A549 (cell line): ENCODE data around the gene CAMK4. TPM values are rescaled to one million over a fixed set of nuclear protein-coding genes. Genes with fewer than 3 reads are reported as not detected.
A peak's percentile ranks its signal among the peaks of the same experiment; 100 is the strongest.

ENCODE experiments used
- ATAC-seq, 2 experiments: fragments of 200-7000 bp in 1 of 2; fragments of >200 bp in 1 of 2; cut with Nextera tagmentation in 1 of 2; cut with Tn5 transposase in 1 of 2; 3 replicates each; pipeline versions ENCODE4 v1.8.0 to v1.9.1; 2018 to 2020; ENCODE audit warnings: mild to moderate bottlenecking in 1 of 2, moderate library complexity in 1 of 2
- CTCF ChIA-PET: fragments of 300-600 bp; sonication (Branson Sonifier 250); formaldehyde crosslinking; extraction: SDS; loops from one replicate; lab custom pipeline; 2021; ENCODE audit warnings: antibody characterized with exemption, inconsistent platforms; lab: Yijun Ruan, JAX
- POLR2A ChIA-PET: fragments of 350-600 bp; formaldehyde crosslinking; extraction: SDS; loops from one replicate; lab custom pipeline; 2021; ENCODE audit warnings: antibody characterized with exemption, inconsistent platforms; lab: Yijun Ruan, JAX
- DNase-seq, 2 experiments: peaks; one replicate each; pipeline versions ENCODE4 v3.0.0 to v3.0.0-alpha.2; 2011 to 2016; ENCODE audit warnings: low read depth in 1 of 2, low spot score in 1 of 2
- FAIRE-seq: peaks from 2 replicates; lab custom pipeline; 2011; peaks lifted over from hg19 to GRCh38; lab: Jason Lieb, UNC
- H3K27ac ChIP-seq, 2 experiments: fragments of >200 bp; sonication (Bioruptor Twin); formaldehyde crosslinking; 3 replicates each; pipeline ENCODE4 v1.5.1; 2016 to 2017
- H3K4me1 ChIP-seq: fragments of >200 bp; sonication (Bioruptor Twin); formaldehyde crosslinking; 3 replicates; pipeline ENCODE4 v1.6.1; 2016
- H3K4me2 ChIP-seq: fragments of >200 bp; sonication (Bioruptor Twin); formaldehyde crosslinking; 3 replicates; pipeline ENCODE4 v1.6.1; 2016
- H3K4me3 ChIP-seq: fragments of >200 bp; sonication (Bioruptor Twin); formaldehyde crosslinking; 3 replicates; pipeline ENCODE4 v1.5.1; 2016
- H3K9me3 ChIP-seq: fragments of >200 bp; sonication (Bioruptor Twin); formaldehyde crosslinking; 3 replicates; pipeline ENCODE4 v1.6.1; 2016
- CEBPB ChIP-seq, 2 experiments: fragments of >200 bp in 1 of 2; sonication (Bioruptor Twin) in 1 of 2; formaldehyde crosslinking in 1 of 2; IDR thresholded peaks; 2 replicates each; pipeline ENCODE4 v1.6.1; 2012 to 2016
- CHD4 ChIP-seq: fragments of 200-600 bp; sonication (generic); IDR thresholded peaks from 2 replicates; pipeline ENCODE4 v1.6.1; 2016; ENCODE audit warnings: antibody characterized with exemption, mild to moderate bottlenecking, borderline replicate concordance
- CTCF ChIP-seq: fragments of >200 bp; sonication (Bioruptor Twin); formaldehyde crosslinking; IDR thresholded peaks from 3 replicates; pipeline ENCODE4 v1.5.1; 2016
- E2F6 ChIP-seq: IDR thresholded peaks from 2 replicates; pipeline ENCODE4 v1.6.1; 2012; ENCODE audit warnings: low read depth, borderline replicate concordance
- ELK1 ChIP-seq: fragments of 150-350 bp; IDR thresholded peaks from 2 replicates; pipeline ENCODE4 v1.6.1; 2014; ENCODE audit warnings: low read depth, mild to moderate bottlenecking, low read length
- FOSL2 ChIP-seq, 2 experiments: fragments of 450-650 bp in 1 of 2; fragments of >200 bp in 1 of 2; sonication (Bioruptor Twin) in 1 of 2; formaldehyde crosslinking; IDR thresholded peaks; 2 replicates each; pipeline versions ENCODE4 v1.5.0 to v1.6.1; 2016 to 2020; ENCODE audit warnings: mild to moderate bottlenecking in 1 of 2, moderate library complexity in 1 of 2
- GATA3 ChIP-seq: IDR thresholded peaks from 2 replicates; pipeline ENCODE4 v1.6.1; 2012; ENCODE audit warnings: borderline replicate concordance
- HDAC2 ChIP-seq: fragments of 200-600 bp; sonication (generic); IDR thresholded peaks from 2 replicates; pipeline ENCODE4 v1.6.1; 2016
- HMGXB4 ChIP-seq: fragments of 250-450 bp; sonication (Bioruptor Pico); IDR thresholded peaks from 2 replicates; pipeline ENCODE4 v1.5.0; 2021; ENCODE audit warnings: mild to moderate bottlenecking, moderate library complexity, borderline replicate concordance
- KDM1A ChIP-seq: fragments of 200-600 bp; sonication (generic); IDR thresholded peaks from 2 replicates; pipeline ENCODE4 v1.6.1; 2016; ENCODE audit warnings: low read depth, mild to moderate bottlenecking
- MAX ChIP-seq: IDR thresholded peaks from 2 replicates; pipeline ENCODE4 v1.6.1; 2012
- RAD21 ChIP-seq, 2 experiments: fragments of >200 bp in 1 of 2; sonication (Bioruptor Twin) in 1 of 2; formaldehyde crosslinking in 1 of 2; IDR thresholded peaks in 1 of 2; conservative IDR thresholded peaks in 1 of 2; 2 replicates in 1 of 2; 3 replicates in 1 of 2; pipeline ENCODE4 v1.6.1; 2012 to 2018; ENCODE audit warnings: inconsistent platforms in 1 of 2
- RFX5 ChIP-seq: fragments of 450-650 bp; IDR thresholded peaks from 2 replicates; pipeline ENCODE4 v1.7.1; 2014; ENCODE audit warnings: antibody characterized with exemption, mild to moderate bottlenecking, moderate library complexity
- RNF2 ChIP-seq: fragments of 200-600 bp; sonication (generic); IDR thresholded peaks from 2 replicates; pipeline ENCODE4 v1.6.1; 2016; ENCODE audit warnings: low read depth, mild to moderate bottlenecking, antibody characterized with exemption, moderate library complexity, borderline replicate concordance
- SMC3 ChIP-seq: fragments of >200 bp; sonication (Bioruptor Twin); formaldehyde crosslinking; IDR thresholded peaks from 3 replicates; pipeline ENCODE4 v1.6.1; 2018; ENCODE audit warnings: inconsistent platforms
- SREBF2 ChIP-seq: fragments of 450-650 bp; IDR thresholded peaks from 2 replicates; pipeline ENCODE4 v1.6.1; 2014; ENCODE audit warnings: mild to moderate bottlenecking, moderate library complexity
- TFCP2L1 ChIP-seq: fragments of 250-450 bp; sonication (Bioruptor Pico); IDR thresholded peaks from 2 replicates; pipeline ENCODE4 v1.5.0; 2021; ENCODE audit warnings: mild to moderate bottlenecking
- USF2 ChIP-seq: fragments of 450-650 bp; IDR thresholded peaks from 2 replicates; pipeline ENCODE4 v1.6.1; 2014; ENCODE audit warnings: antibody characterized with exemption
- ZFP36 ChIP-seq: fragments of 450-650 bp; IDR thresholded peaks from 2 replicates; pipeline ENCODE4 v1.6.1; 2014; ENCODE audit warnings: borderline replicate concordance; ENCODE audit not compliant: partially characterized antibody
- ZNF302 ChIP-seq: fragments of 250-450 bp; sonication (Bioruptor Pico); IDR thresholded peaks from 2 replicates; pipeline ENCODE4 v1.9.0; 2021; ENCODE audit warnings: inconsistent platforms, mild to moderate bottlenecking, moderate library complexity
- WGBS: methylation state at CpG from one replicate; pipeline ENCODE4 v1.1.6; 2017; ENCODE audit errors: missing lambda C conversion rate; 5-methylcytosine and 5-hydroxymethylcytosine counted together
- polyA plus RNA-seq, 4 experiments: library from polyadenylated mRNA; depleted of rRNA in 3 of 4; stranded (reverse); fragments of >200 nt; fragmentation: RNase III in 1 of 4; extraction: RNeasy Plus Mini Kit Qiagen cat#74134 plus additional on column Dnase treatment in 1 of 4; gene quantifications; 2 replicates in 3 of 4; 3 replicates in 1 of 4; pipeline ENCODE4 v1.2.3, GENCODE V29; 2011 to 2017
- TF ChIP-seq, protein P1 (sequence below): fragments of 200-600 bp; sonication (generic); IDR thresholded peaks from 2 replicates; pipeline ENCODE4 v1.6.1; 2016; ENCODE audit warnings: antibody characterized with exemption, mild to moderate bottlenecking, moderate library complexity

CAMK4 gene
- polyA plus RNA-seq, 2 of the 4 experiments (the other 2 are of a cell fraction) = not detected

GRCh38 chr5:111278858-111279504 is 54.8 kb downstream of the CAMK4 start:
- no peaks in the 10 kb centered on the region for H3K9me3 ChIP-seq
- no peak overlapping the region for H3K4me2 ChIP-seq
- ATAC-seq = peak; percentile 81 to 98
- no peak overlapping the region for H3K4me3 ChIP-seq
- POLR2A ChIA-PET = no interaction called here
- H3K4me1 ChIP-seq = no peaks in the 10 kb centered on the region
- TF ChIP-seq HDAC2 (no peak), SMC3 (peak; percentile 60), HMGXB4 (CRISPR knock-in tag) (no peak), TFCP2L1 (CRISPR knock-in tag) (no peak), MAX (no peak), E2F6 (no peak), ELK1 (no peak), RFX5 (no peak), ZFP36 (no peak), RAD21 (conservative IDR thresholded peaks at IDR 0.05 in 1 of 2, IDR thresholded peaks at IDR 0.05 in 1 of 2) (peak; percentile 60 to 81; a peak in 4 of 5 replicates), CHD4 (no peak), SREBF2 (no peak), USF2 (no peak), GATA3 (no peak), FOSL2 (IDR thresholded peaks at IDR 0.05) (no peak), FOSL2 (CRISPR knock-in tag; IDR thresholded peaks at IDR 0.05) (no peak), CTCF (peak; percentile 61), CEBPB (IDR thresholded peaks at IDR 0.05) (peak in 1 of 2 experiments; percentile 65; a peak in 2 of 4 replicates), ZNF302 (CRISPR knock-in tag) (no peak), RNF2 (no peak), KDM1A (no peak)
- TF ChIP-seq, protein P1, sequence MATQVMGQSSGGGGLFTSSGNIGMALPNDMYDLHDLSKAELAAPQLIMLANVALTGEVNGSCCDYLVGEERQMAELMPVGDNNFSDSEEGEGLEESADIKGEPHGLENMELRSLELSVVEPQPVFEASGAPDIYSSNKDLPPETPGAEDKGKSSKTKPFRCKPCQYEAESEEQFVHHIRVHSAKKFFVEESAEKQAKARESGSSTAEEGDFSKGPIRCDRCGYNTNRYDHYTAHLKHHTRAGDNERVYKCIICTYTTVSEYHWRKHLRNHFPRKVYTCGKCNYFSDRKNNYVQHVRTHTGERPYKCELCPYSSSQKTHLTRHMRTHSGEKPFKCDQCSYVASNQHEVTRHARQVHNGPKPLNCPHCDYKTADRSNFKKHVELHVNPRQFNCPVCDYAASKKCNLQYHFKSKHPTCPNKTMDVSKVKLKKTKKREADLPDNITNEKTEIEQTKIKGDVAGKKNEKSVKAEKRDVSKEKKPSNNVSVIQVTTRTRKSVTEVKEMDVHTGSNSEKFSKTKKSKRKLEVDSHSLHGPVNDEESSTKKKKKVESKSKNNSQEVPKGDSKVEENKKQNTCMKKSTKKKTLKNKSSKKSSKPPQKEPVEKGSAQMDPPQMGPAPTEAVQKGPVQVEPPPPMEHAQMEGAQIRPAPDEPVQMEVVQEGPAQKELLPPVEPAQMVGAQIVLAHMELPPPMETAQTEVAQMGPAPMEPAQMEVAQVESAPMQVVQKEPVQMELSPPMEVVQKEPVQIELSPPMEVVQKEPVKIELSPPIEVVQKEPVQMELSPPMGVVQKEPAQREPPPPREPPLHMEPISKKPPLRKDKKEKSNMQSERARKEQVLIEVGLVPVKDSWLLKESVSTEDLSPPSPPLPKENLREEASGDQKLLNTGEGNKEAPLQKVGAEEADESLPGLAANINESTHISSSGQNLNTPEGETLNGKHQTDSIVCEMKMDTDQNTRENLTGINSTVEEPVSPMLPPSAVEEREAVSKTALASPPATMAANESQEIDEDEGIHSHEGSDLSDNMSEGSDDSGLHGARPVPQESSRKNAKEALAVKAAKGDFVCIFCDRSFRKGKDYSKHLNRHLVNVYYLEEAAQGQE = no peak
- H3K27ac ChIP-seq = no peak overlapping the region
- CTCF ChIA-PET = interaction anchor here (0.6 to 2.9 kb wide), 11 partner anchors 10 to 526 kb away, joined by 3 to 16 read pairs (median 4); no protein-coding TSS in a partner anchor
- 25% methylated on average over 12 of the region's 12 CpGs for WGBS
- DNase-seq = peak; percentile 35 to 58
- no peak for FAIRE-seq
